Tibial nerve (tissue), 4 donors: ENCODE data around the gene ZKSCAN5.

Experiments used
- CTCF ChIP-seq, 5 experiments: fragments of 200-600 bp in 3 of 5; fragments of 450-650 bp in 2 of 5; sonication (generic) in 3 of 5; IDR thresholded peaks; one replicate each; pipeline ENCODE4 v1.5.1; 2016 to 2019; ENCODE audit warnings: antibody characterized with exemption in 5 of 5, mild to moderate bottlenecking in 3 of 5, moderate library complexity in 2 of 5
- EP300 ChIP-seq, 2 donors: sonication (generic); formaldehyde crosslinking; IDR thresholded peaks; one replicate each; pipeline ENCODE4 v1.6.1; 2017; ENCODE audit warnings: antibody characterized with exemption in 2 of 2, mild to moderate bottlenecking in 1 of 2

- TF ChIP-seq CTCF (IDR thresholded peaks at IDR 0.05), result no peak
- TF ChIP-seq EP300 (IDR thresholded peaks at IDR 0.05), result no peak
Observed at GRCh38 chr7:99497766-99498545, 6.5 kb upstream of the ZKSCAN5 start.
